ENCODE results near the gene ACRBP.
"Not testable (repeated sequence)": the region's sequence is repeated elsewhere in the genome, so short reads cannot be mapped to it uniquely, and the experiment has no call there.

The ACRBP gene

DNA sequence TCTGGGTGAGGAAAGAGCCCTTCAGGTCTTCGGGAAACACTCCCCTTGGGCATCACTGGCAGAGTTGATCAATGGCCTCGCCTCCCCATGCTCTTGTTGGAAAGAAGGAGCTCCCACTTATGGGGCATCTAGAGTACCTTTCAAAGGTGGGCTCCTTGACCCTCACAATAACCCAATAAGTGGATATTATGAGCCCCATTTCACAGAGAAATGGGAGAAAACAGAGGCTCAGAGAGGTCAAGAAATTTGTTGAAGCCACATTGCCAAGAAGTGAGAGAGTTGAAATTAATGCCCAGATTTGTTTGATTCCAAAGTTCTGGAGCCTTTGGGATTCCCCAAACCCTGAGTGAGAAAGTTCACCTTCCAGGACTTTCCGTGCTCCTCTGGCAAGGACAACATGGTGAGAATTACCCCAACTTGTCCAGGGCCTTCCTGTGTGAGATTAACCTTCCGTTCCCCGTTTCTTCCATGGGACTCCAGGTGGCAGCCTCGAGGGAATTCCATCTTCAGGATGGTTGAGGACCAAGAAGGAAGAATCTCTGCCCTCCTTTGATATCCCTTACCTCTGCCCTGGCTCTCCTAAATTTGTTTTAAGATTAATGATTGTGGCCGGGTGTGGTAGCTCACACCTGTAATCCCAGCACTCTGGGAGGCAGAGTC lies 32.6 kb downstream of the ACRBP start:
- no peak for DNase-seq (ENCODE audit: low read depth)

DNA sequence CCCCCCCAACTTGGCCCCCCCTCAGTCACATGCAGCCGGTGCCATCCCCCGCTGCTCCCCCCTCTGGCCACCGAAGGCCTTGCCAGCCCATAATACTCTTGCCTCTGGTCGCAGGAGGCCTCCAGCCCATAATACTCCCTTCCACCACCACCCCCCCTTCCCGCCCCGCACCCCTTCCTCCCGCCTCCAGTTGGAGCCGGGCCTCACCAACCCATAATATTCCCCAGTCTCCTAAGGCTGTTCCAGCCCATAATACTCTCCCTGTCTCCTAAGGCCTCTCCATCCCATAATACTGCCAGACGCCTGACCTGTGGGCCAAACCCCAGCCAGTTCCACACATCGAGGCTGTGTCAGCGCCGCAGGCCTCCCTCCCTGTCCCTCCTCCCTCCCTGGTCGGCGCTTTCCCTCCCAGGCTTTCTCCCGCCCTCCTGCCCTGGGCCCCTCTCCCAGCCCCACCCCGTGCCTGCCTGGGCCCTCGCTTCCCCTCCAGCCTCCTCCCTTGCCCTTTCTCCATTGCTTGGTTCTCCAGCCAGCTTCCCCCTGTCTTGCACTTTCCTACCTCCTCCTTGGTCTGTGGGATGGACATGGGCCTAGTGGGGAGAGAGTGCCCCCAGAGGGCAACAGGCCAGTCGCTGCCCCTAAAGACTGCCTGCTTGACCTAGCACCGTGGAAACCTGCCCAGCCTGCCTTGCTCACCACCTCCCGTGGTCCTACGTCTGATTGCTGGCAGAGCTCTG lies 33.3 kb downstream of the ACRBP start:
- no peak for DNase-seq (ENCODE audit: low read depth)

DNA sequence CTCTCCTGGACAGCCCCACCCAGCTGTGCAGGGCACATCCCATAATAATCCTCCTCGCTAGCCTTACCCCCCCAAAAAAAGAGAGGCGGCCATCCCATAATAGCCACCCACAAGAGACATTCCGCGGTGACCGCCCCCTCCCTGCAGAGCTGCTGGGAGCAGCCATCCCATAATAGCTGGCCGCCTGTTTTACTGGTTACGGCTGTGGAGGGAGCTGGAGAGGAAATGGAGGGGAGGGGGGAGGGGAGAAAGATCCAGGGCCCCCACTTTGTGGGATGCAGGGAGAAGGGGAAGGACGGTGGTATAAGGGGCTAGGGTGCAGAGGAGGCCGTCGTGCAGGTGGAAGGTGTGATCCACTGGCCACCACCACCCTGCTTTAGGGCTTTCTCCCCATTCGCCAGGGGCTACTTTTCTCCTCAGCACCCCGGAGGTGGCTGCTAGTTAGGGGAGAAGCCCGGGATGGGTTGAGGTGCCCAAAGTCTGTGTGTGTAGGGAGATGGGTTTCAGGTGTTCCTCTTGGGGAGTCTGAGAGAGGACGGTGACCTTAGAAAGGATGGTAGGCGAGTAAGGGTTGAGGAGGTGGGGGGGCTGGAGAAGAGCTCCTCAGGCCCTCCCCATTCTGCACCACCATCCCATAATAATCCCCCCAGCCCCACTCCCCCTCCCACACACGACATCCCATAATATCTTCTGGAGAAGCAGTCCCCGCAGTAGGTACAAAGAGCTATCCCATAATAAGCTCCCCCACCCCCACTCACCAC lies 34.0 kb downstream of the ACRBP start:
- no peak for DNase-seq (ENCODE audit: low read depth)

DNA sequence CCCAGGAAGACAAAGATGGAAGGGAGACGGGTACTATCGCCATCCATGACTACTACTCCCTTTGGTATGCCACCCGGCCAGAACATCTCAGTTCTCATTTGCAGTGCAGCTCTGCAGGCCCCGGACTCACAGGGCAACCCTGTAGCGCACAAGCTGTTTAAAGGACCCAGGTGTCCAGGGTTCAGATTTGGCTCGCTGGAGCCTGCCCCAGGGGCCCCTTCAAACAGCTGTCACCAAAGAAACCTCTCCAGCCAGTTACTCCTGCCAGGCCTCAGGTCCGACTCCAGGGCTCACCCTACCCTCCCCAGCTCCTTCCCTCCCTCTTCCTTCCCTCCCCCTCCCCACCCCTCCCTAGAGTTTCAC lies 34.6 kb downstream of the ACRBP start:
- no peak for DNase-seq (ENCODE audit: low read depth)

DNA sequence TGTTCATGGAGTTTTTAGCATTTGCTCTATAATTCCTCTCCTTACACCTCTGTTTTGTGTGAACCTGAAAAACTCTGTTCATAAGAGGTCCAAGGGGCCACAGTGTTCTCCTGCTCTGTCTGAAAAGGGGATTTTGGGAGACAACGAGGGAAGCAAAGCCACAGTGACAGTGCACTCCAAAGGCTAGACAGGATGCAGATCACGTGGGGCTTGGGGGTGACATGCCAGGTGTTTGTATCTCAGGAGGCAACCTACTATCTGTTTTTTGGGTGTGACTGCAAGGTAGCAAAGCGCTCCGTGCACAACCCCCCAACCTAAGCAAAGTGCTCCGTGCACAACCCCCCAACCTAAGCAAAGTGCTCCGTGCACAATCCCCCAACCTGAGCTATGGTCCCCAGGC lies 35.0 kb downstream of the ACRBP start:
- no peak for DNase-seq (ENCODE audit: low read depth)

DNA sequence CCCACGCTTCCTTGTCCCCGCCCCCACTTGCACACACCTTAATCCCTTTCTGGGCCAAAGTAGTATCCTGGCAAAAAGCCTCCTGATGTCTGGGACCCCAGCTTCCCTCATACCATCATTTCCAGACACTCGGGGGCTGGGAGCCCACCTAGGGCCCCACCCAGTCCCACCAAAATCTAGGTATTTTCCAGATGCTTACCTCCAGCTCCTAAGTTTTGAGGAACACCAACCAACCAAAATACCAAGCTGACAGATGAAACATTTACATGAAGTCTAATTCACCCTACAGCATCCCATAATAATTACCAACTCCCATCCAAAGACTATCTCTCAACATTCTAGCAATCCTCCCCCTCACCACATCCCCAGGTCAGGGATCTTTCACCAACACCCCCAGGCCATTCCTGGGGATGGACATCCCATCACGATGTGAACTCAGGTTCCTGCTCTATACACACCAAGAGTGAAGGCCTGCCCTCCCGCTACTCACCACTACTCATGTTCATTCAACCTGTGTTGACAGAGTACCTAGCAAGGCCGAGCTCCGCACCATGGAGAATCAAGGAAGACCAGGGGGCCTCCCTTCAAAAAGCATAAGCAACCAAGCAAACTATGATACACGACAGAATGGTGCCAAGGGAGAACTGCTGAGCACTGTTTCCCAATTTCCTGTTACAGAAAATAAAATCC lies 38.5 kb downstream of the ACRBP start:
- DNase-seq (ENCODE audit: low read depth) = no peak

DNA sequence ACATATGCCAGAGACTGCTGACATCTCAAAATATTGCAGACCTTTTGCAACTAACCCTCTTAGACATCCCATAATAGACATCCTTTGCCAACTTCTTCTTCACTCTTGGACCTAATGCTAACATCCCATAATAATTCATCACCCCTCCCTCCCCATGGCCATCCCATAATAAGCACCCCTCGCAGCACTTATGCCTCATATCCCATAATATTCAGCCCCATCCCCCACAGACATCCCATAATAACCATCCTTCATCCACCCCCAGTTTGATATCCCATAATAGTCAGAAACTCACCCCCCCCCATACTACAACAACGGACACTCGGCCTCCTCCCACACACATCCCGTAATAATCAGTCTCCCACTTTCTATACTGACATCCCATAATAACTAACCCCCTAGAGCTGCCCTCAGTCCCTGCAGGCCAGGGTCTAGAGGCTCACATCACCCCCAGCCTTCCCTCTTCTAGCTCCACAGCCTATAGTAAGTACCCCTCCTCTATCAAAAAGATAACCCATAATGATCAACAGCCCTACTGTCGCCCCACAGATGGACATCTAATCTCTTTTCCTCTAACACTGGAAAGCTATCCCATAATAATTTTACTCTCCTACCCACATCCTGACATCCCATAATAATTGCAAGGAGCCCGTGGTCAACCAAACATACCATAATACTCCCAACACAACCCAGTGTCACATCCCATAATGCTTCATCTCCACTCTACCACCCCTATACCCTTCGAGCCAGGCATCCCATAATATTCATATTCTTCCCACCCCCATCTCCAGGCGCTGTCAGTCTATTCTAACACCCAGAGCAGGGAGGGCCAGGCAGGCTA lies 39.3 kb downstream of the ACRBP start:
- no peak for DNase-seq (ENCODE audit: low read depth)

DNA sequence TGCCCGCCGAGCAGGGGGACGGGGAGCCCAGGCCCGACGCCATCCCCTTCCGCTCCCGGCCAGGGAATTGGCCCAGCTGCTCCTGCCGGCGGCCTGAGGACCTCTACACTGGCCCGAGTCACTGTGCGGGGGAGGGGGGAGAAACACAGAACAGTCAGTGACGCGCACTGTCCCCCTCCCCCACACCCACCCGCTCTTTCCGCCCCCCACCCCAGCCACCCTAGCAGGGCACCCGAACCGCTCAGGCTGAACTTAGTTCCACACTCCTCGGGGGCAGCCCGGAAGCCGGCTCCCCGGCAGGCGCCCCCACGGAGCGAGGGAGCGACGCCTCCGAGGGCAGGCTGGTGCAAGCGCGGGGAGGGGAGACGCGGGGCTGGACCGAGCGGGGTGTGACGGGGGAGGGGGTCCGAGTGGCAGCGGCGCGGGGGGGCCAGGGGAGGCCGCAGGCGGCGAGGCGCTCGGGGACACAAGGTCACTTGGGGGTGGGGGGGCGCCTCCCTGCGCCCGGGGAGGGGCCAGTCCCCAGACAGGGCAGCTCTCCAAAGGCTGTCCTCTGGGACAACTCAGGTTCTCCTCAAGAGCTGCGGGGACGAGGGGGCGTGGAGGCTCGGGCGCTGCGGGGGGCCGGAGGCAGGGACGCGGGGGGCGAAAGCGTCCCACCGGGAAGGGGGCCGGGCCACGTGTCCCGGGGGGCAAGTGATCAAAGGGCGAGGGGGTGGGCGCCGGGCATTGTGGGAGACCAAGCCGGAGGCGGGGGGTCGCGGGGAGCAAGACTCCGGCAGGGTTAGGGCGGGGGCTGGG lies 40.7 kb downstream of the ACRBP start:
- peak; percentile 61 for DNase-seq (ENCODE audit: low read depth)

DNA sequence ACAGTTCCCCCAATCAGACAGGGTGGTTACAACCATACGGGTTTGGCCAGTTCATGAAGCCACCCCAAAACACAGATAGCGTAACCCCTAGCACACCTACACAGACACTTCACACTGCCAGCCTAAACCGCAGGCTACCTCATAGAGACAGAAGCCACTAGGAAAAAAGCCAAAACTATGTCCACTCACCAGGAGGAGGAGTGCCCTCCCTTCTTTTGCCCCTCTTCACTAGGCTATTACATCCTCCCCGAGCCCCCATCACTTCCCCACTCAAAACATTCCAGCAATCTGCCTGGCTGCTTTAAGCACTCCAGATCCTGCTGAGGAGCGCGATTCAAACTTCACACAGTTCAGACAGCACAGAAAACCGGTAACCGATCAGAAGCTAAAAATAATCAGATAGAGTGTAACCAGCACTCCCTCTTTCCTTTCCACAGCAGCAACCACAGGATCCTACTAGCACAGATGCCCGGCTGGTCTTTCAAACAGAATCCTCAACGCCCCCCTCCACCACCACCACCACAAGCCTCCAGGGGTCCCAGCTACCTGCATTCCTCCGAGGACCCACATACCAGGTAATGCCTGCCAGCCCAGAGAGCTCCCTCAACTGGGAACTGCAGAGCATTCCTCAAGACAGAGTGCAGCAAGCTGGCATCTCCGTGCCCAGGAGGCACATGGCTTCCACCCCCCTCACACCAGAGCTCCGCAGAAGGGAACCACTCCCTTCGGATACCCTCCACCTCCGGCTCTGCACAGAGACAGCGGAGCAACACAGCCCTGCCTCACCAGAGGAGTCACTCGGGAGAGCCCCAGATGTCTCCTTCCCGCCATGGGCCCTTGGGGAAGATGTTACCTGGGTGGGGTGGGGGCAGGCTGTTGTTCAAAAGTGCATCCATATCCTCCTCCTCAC lies 41.6 kb downstream of the ACRBP start:
- DNase-seq (ENCODE audit: low read depth) = no peak

DNA sequence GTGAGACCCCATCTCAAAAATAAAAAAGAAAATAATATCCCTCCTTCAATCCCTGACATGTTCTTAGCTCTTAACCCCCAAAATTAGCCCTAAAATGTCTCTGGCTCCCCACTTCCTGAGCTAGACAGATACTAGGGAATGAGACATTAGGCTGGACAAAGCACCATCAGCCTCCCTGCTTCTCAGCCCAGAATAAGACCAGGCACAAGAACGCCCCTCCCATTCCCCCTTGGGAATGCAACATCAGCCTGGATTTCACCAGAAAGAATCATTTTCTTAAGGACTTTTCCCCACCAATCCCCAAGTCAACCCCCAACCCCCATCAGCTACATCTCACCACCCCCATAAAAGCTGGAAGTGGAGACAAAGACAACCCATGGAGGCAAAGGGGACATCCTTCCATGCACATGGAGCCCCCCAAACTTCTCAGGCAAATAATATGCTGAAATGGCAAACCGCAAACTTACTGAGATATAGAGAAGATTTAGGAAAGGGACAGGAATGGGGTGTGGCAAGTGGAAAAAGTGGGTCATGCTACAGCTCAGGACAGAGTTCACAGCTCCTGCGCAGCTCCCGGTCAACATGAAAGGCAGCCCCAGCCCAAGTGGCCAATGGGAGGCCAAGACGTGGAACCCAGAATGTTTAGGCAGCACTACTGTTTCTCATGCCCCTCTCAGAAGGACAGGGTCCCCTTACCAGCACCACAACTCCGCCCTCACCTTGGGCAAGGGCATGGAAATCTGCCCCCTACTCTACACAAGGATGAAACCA lies 42.8 kb downstream of the ACRBP start:
- DNase-seq (ENCODE audit: low read depth) = no peak

DNA sequence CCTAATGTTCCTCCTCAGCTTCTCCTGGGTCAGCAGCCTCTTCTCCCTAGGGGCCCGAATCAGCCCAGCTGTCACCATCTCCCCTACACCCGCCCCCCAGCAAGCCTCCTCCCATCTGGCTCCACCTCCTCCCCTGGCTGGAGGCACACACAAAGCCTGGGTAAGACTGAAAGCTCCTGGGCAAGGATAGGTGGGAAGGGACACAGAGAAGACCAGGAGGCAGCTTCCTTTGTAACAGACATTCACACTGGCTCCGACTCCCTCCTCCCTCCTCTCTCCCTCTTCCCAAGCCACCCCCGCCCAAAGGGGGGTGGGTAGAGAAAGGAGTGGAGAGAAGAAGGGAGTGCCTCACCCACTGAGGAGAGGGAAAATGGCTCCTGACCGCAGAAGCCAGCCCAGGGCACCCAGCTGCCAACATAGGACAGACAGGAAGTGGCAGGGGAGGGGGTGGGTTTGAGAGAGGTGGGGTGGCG lies 44.1 kb downstream of the ACRBP start:
- DNase-seq (ENCODE audit: low read depth) = no peak

DNA sequence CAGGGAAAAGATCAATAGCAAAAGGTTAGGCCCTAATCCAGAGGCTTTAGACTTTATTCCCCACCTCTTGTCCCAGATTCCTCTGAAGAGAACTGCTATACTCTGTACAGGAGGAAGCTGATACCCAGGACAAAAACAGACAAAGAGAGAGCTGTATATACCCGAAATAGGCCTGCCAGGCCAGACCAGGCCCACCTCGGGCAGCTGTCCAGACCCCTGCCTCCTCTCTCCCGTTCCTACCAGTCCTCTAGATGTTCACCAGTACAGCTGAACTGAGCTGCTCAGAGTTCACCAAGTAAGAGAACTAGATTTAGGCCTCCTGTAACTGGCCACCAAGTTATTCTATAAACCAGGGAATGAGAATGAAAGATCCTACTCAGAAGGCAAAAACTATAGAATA lies 44.7 kb downstream of the ACRBP start:
- DNase-seq (ENCODE audit: low read depth) = no peak

DNA sequence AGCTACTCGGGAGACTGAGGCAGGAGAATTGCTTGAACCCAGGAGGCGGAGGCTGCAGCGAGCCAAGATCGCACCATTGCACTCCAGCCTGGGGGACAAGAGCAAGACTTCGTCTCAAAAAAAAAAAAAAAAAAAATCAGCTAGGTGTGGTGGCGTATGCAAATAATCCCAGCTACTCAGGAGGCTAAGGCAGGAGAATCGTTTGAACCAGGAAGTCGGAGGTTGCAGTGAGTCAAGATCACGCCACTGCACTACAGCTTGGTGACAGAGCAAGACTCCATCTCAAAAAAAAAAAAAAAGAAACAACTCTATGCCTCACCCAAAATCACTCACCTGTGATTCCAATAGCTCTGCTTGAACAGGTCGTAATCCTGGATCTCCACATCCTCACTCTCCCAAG lies 51.6 kb downstream of the ACRBP start:
- not testable (repeated sequence) for DNase-seq (ENCODE audit: low read depth)

DNA sequence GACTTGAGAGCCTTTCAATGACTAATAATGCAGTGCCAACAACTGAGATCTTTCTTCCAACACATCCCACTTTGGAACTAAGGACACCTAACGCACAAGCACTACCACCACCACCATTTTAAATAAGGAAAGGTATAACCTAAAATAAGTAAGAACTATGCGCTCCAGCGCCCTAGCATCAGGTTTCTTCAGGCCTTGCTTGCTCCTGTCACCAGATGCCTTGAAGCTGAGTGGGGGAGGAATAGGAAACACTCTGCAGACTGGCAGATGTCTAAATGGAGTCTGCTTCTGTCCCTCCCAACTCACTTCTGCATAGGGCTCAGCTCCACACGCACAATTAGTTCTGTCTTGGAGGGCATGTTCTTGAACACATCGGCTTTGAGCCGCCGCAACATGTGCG lies 55.1 kb downstream of the ACRBP start:
- DNase-seq (ENCODE audit: low read depth) = no peak

Data from stimulated activated CD8-positive, alpha-beta memory T cell treated with anti-CD3 and anti-CD28 coated beads, Interleukin-4, amount 100 ng/mL, for 24 hours (primary cell).